AG04449 (cell line): ENCODE results near the gene SETBP1.

Source experiments
- CTCF ChIA-PET: fragments of 350-600 bp; formaldehyde crosslinking; extraction: SDS; loops from one replicate; lab custom pipeline; 2021; ENCODE audit warnings: antibody characterized with exemption; lab: Yijun Ruan, JAX
- POLR2A ChIA-PET: fragments of 400-600, 350-600 bp; formaldehyde crosslinking; extraction: SDS; loops from one replicate; lab custom pipeline; 2020; ENCODE audit warnings: antibody characterized with exemption, inconsistent platforms; lab: Yijun Ruan, JAX
- DNase-seq: peaks from one replicate; pipeline ENCODE4 v3.0.0-alpha.2; 2010; ENCODE audit warnings: low read depth, low spot score
- H3K4me3 ChIP-seq: 2 replicates; pipeline ENCODE4 v1.5.1; 2011; ENCODE audit warnings: low read depth, mild to moderate bottlenecking, control low read depth, low read length
- TF ChIP-seq, protein P1 (sequence below): IDR thresholded peaks from one replicate; pipeline ENCODE4 v1.5.1; 2011; ENCODE audit warnings: mild to moderate bottlenecking, moderate library complexity, low read length, control low read depth, inconsistent platforms; ENCODE audit not compliant: insufficient read depth; ENCODE audit errors: missing control alignments

The SETBP1 gene

DNA sequence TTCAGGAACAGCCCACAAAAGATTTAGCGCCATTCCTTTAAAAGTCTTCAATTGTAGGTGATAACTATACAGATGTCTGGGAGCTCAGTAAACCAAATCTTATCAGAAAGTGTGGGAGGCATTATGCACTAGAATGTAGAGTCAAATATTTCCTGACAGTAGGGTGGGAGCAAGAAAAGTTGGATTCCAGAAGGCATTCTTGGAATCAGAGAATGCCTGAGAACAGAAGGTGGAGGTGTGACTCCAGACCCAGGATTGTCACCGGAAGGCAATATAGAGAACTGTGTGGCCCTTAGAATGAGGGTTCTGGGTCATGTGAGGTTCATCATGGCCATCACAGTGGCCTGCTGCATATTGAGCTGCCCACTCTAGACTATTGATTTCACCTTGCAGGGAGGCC lies 90.0 kb downstream of the SETBP1 start:
- no peak overlapping the region for H3K4me3 ChIP-seq
- CTCF ChIA-PET, result no interaction called here
- TF ChIP-seq, protein P1, sequence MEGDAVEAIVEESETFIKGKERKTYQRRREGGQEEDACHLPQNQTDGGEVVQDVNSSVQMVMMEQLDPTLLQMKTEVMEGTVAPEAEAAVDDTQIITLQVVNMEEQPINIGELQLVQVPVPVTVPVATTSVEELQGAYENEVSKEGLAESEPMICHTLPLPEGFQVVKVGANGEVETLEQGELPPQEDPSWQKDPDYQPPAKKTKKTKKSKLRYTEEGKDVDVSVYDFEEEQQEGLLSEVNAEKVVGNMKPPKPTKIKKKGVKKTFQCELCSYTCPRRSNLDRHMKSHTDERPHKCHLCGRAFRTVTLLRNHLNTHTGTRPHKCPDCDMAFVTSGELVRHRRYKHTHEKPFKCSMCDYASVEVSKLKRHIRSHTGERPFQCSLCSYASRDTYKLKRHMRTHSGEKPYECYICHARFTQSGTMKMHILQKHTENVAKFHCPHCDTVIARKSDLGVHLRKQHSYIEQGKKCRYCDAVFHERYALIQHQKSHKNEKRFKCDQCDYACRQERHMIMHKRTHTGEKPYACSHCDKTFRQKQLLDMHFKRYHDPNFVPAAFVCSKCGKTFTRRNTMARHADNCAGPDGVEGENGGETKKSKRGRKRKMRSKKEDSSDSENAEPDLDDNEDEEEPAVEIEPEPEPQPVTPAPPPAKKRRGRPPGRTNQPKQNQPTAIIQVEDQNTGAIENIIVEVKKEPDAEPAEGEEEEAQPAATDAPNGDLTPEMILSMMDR, result no peak
- POLR2A ChIA-PET, result no interaction called here
- no peak for DNase-seq

DNA sequence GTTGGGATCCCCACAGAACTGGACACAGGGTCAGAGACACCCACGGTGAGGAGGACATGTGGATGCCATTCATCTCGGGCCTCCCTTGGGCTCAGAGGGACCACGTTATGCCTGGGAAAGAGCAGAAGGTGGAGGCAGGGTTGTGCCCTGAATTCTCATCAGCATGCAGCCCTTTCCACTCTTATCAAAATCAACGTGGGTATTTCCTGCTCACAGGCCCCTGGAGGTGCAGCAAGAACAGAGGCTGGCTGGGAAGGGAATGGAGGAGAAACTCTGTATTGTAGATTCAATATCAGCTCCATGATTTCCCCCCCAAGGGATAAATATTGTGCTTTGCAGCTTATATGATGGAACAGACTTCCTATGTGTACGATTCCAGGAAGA lies 90.9 kb downstream of the SETBP1 start:
- CTCF ChIA-PET, result no interaction called here
- TF ChIP-seq, protein P1, result no peak
- DNase-seq, result no peak
- POLR2A ChIA-PET, result no interaction called here
- H3K4me3 ChIP-seq, result no peak overlapping the region

- CTCF ChIA-PET, result no interaction called here
- POLR2A ChIA-PET, result no interaction called here
- DNase-seq, result no peak
- TF ChIP-seq, protein P1, result no peak
- H3K4me3 ChIP-seq, result no peak overlapping the region
Observed at GRCh38 chr18:44771956-44772917, 91.5 kb downstream of the SETBP1 start.

DNA sequence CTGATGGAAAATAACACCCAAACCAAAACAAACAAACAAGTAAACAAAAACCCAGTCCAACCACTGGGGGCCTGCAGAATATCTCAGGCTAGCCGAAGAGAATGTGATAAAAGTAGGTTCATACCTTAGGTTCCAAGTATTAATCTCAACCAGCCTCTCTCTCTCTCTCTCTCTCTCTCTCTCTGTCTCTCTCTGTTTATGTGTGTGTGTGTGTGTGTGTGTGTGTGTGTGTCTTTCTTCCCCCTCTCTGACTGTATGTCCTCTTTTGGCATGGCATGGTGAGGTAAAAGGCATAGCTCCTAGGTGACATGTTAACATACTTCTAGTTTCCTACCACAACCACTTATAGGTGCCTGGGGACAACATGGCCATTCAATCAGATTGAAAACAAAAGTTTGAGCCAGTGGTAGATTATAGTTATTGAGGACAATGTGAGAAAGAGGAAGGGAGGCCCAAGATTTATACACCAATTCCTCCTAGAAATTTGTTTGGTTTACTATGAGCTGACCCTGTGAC lies 93.0 kb downstream of the SETBP1 start:
- no peak overlapping the region for H3K4me3 ChIP-seq
- ChIA-PET CTCF (no interaction called here), POLR2A (interaction anchor here (0.6 kb wide), 1 partner anchor 591 kb away, joined by 3 read pairs; no protein-coding TSS in a partner anchor)
- TF ChIP-seq, protein P1, result no peak
- DNase-seq, result no peak

DNA sequence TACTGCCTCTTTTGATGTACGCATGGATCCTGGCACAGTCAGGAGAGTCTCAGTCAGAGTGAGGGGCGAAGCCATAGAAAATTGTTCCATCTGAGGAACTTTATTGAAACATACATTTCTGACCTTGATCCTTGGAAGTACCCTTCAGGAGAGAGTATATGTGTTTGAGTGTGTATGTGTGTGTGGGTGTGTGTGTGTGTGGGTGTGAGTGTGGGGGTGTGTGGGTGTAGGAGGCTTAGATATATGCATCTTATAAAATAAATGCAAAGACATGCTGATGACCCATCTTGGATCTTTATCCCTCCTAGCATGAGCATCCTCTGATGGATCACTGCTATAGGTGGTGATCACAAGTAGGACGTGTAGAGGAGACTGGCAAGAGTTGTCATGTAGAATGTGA lies 93.5 kb downstream of the SETBP1 start:
- no peak overlapping the region for H3K4me3 ChIP-seq
- CTCF ChIA-PET, result no interaction called here
- TF ChIP-seq, protein P1, result no peak
- no peak for DNase-seq
- POLR2A ChIA-PET, result no interaction called here

DNA sequence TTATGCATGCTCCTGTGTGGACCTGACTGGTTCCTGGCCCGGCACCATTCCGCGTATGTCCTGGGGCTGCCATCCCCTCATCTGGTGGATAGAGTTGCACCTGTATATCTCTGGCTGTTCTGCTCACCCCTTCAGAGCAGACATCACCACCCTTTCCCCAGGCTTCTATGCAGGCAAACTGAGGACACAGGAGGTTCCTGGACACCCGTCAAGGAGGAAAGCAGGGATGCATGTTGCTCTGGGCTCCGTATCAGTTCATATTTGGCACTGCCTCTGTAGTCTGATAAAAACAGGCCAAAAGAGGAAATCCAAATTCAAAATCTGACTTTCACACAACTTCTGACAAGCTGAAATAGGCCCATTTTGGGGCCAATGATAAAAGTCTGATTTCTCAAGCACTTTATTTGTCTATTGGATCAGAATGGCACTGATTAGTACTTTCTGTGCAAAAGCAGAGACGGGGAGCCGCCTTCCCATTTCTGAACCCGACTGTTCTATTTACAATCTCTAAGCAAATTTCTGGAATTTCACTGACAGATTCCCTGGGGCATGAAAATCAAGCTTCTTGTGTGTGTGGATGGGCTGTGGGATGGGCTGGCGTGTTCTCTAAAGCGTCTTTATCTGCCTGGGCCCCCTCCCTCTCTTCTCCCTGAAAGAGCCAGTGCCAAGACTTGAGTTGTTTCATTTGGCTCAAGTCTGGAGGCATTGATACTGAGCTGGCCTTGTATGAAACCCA lies 96.9 kb downstream of the SETBP1 start:
- POLR2A ChIA-PET, result no interaction called here
- no peak overlapping the region for H3K4me3 ChIP-seq
- TF ChIP-seq, protein P1, result no peak
- no peak for DNase-seq
- CTCF ChIA-PET, result interaction anchor here (0.6 kb wide), 1 partner anchor 156 kb away, joined by 3 read pairs; no protein-coding TSS in a partner anchor
